Camera-type eye (tissue), 1 donor: ENCODE data around the gene MNS1. TPM values are rescaled to one million over a fixed set of nuclear protein-coding genes. Genes with fewer than 3 reads are reported as not detected.

Experiments used
- total RNA-seq: library from RNA; depleted of rRNA; stranded (reverse); fragments of >200 nt; gene quantifications from one replicate; pipeline ENCODE4 v1.2.3, GENCODE V29; 2014

MNS1 gene, protein sequence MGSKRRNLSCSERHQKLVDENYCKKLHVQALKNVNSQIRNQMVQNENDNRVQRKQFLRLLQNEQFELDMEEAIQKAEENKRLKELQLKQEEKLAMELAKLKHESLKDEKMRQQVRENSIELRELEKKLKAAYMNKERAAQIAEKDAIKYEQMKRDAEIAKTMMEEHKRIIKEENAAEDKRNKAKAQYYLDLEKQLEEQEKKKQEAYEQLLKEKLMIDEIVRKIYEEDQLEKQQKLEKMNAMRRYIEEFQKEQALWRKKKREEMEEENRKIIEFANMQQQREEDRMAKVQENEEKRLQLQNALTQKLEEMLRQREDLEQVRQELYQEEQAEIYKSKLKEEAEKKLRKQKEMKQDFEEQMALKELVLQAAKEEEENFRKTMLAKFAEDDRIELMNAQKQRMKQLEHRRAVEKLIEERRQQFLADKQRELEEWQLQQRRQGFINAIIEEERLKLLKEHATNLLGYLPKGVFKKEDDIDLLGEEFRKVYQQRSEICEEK
- 7.8 TPM for total RNA-seq

DNA sequence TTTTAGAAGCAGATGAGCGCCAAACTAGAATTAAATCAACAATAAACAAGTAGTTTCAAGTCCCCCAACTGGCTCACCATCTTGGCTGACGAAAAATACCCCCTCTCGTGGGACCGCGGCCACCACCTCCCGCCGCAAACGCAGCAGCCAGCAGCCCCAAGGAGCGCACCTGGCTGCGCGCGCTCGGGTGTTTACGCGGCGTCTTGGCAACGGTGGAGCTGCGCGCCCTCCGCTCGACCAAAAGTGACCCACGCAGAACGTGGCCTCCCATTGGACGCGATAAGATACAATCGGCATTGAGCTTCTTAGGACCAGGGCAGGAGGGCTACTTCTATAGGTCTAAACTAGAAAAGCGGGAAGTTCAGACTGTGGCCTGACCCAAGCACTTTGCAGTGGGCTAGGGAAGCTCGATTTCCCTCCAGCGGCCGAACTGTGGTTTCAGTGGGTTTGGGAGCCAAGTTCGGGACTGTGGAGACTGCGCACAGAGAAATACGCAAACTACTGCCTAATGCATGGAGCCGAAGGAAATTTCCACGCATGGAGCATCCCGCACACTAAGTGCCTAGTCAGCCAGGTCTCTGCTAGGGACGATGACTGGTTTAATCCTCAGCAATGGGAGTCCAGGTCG, at the start of gene MNS1:
Gene MNS1, minus strand, starts transcription at position 245 of the 628 bp plus-strand sequence. Its CDS starts 165 bp downstream, at position 80.

Other genes starting within 250 kb of the MNS1 start
- 29.2 TPM for gene RFX7, start 221.3 kb downstream of the MNS1 start, total RNA-seq
- gene TEX9, start 99.7 kb downstream of the MNS1 start, total RNA-seq = 43.3 TPM